Umbilical cord (tissue), 2 donors: ENCODE results near the gene MYLIP. TPM values are rescaled to one million over a fixed set of nuclear protein-coding genes. Genes with fewer than 3 reads are reported as not detected.
"Not testable (repeated sequence)": the region's sequence is repeated elsewhere in the genome, so short reads cannot be mapped to it uniquely, and the experiment has no call there.

Experiments
- DNase-seq: peaks from one replicate; pipeline ENCODE4 v3.0.0-alpha.2; 2015; ENCODE audit warnings: low spot score
- total RNA-seq: library from RNA; depleted of rRNA; stranded (reverse); fragments of >200 nt; gene quantifications from one replicate; pipeline ENCODE4 v1.2.3, GENCODE V29; 2014; ENCODE audit warnings: low replicate concordance; ENCODE audit not compliant: insufficient read depth

The MYLIP gene
- total RNA-seq, 1 donor from 2014 or later, result 118 TPM

- DNase-seq, result no peak
Observed at GRCh38 chr6:16171400-16171799, 42.5 kb downstream of the MYLIP start.

DNA sequence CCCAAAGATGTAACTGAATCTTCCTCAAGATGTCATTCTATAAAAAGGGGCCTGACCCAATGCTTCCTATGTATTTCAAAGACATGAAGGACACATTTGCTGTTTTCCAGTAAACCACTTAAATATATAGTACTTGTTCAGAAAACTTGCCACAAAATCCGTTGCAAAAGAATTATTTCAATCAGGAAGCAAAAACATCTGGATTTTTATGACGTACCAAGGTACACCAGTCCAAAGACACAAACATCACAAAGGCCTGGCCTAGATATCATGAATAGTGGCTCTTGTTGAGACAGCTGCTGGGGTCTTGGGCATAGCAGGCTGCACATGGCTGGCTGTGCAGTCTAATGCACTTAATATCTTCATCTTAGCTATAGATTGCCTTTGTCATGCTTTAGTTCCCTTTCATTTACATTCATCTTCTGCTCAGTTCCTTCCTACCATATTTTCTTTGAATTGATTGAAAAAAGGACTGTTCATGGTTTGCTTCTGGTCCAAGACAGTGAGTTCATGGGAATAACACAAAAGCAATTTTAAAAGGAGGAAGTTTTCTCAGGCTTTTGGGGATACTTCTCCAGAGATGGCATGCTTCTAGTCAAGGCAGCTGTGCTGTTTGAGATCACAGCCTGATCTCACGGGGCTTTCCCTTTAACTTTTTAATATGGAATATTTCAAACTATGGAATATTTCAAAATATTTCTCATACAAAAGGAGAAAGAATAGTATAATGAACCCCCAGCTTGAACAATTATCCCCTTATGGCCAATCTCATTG lies 44.5 kb downstream of the MYLIP start:
- DNase-seq, result no peak

DNA sequence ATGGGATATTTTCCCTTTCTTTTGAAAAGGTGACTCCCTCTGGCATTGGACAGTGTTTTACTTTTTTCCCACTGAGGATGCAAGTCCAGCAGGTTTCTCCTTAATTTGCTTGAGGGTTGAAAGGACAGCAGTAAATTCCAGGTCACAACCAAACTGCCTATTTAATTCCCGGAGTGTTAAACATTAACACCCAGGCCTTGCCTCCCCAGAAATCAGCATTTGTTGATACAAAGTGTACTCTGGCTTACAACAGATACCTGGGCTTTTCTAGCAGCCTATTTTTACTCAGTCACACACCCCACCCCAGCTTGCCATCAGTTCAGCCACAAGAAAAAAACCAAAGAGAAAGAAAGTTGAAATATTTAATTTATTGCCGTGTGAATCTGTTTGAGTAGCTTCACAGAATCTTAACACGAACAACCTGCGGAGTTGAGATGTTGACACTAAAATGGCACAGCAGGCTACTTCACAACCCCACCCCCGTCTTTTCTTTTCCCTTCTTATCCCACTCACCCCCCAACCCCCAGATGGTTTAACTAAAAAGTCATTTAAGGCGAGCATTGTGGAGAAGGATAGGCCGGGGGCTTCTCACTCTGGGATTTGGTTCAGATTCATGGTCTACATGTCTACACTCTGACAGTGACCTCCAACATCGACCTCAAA lies 45.7 kb downstream of the MYLIP start:
- no peak for DNase-seq

- DNase-seq, result not testable (repeated sequence)
Observed at GRCh38 chr6:16176600-16176999, 47.7 kb downstream of the MYLIP start.

DNA sequence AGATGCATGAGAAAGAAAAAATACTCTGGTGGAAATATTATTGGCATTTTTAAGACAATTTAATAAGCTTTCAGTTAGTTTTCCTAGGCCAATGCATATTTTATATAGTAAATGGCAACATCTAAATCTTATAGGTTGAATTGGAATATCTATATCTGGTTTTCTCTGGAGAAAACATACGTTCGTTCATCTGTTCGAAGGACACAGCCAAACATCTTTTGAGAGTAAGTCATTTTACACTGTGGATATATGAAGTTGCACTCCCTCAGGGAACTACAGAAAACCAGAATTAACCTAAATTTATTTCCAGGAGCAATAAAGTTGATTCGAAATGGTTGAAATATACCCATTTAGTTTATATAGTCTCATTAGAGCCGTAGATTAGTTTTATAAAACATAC lies 49.0 kb downstream of the MYLIP start:
- no peak for DNase-seq

DNA sequence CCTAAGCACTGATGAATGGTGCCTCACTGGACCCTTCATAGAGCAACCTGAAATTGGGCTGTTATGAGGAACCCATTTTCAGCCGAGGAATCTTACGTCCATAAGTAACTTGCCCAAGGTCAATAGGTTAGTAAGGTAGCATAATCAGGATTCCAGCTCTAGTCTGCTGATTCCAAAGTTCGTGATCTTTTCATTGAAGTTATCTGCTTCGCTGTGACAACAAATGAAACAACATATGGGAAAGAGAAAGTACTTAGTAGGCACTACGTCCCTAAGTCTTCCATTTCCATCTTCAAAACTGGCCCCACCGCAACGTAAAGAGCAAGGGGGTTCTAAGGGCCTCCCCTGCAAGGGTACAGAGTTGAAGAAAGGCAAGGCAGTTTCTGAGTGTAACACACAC lies 49.5 kb downstream of the MYLIP start:
- DNase-seq, result no peak

- DNase-seq, result no peak
Observed at GRCh38 chr6:16179063-16179462, 50.2 kb downstream of the MYLIP start.

DNA sequence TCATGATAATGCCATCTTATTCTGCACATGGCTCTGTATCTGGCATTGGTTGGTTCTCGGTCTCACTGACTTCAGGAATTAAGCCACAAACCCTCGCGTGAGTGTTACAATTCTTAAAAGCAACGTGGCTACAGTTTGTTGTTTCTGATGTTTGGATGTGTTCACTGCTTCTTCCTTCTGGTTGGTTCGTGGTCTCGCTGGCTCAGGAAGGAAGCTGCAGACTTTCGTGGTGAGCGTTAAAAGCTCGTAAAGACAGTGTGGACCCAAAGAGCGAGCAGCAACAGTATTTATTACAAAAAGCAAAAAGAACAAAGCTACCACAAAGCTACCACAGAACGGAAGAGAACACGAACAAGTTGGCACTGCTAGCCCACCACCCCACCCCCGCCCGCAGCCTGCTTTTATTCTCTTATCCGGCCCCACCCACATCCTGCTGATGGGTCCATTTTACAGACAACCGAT lies 51.1 kb downstream of the MYLIP start:
- DNase-seq, result no peak

DNA sequence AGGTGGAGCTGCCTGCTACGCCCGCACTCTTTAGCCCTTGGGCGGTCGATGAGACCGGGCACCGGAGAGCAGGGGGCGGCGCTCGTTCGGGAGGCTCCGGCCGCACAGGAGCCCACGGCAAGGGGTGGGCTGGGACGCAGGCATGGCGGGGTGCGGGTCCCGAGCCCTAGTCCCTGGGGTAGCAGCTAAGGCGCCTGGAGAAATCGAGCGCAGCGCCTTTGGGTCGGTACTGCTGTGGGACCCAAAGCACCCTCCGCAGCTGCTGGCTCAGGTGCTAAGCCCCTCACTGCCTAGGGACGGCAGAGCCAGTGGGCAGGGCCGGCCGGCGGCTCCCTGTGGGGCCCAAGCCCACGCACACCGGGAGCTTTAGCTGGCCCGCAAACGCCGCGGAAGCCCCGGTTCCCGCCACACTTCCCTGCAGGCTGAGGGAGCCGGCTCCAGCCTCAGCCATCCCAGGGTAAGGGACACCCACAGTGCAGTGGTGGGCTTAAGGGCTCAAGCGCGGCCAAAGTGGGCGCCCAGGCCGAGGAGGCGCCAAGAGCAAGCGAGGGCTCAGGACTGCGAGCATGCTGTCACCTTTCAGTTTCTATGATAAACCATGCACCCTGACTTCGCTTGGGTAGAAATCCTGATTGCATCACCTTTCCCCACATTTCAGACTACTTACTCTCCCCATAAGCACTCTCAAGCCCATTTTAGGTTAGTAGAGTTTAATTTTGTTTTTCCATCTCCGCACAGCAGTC lies 52.0 kb downstream of the MYLIP start:
- no peak for DNase-seq

- DNase-seq, result peak; percentile 44
Observed at GRCh38 chr6:16181439-16182297, 52.8 kb downstream of the MYLIP start.

GRCh38 chr6:16183187-16183664 lies 54.3 kb downstream of the MYLIP start:
- DNase-seq, result peak; percentile 71

GRCh38 chr6:16184129-16184528 lies 55.2 kb downstream of the MYLIP start:
- no peak for DNase-seq

DNA sequence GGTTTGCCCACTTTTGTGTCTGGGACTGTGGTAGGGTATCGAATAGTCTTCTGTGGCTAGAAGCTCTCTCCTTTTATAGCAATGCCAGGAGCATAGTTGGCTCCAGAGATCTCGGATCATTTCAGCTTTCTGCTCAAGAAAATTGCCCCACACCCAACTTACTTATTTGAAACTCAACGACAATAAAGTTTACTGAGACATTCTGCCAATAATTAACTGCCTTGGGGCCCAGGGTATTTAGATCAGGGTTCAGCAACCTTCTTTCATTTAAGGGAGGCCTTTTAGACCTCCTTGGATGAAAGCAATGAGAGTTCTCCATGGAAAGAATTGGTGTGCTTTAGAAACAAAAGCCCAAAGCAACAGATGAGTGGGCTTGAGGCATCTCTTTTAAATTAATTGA lies 55.7 kb downstream of the MYLIP start:
- no peak for DNase-seq

DNA sequence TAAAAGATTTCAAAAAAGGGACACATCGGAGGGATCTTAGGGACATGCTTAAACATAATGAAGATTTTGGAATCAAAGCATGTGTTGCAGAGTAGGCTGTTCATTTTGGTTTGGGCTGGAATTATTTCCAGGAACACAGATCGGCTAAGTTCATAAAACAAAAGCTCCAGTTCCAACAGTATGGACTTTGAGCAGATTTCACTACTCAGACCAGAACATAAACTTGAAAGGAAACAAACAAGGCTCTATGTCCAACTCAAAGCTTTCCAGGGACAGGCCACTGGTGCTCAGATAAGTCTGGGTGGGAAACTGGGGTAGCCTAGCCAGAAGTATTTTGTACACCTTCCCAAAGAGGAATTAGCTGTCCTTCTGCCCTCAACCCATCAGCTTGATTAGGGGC lies 58.3 kb downstream of the MYLIP start:
- no peak for DNase-seq

- no peak for DNase-seq
Observed at GRCh38 chr6:16190214-16190613, 61.3 kb downstream of the MYLIP start.

GRCh38 chr6:16196260-16196983 lies 67.5 kb downstream of the MYLIP start:
- no peak for DNase-seq

GRCh38 chr6:16196984-16197546 lies 68.2 kb downstream of the MYLIP start:
- DNase-seq, result no peak
